GM23338 (cell line): ENCODE data around the gene USP49. TPM values are rescaled to one million over a fixed set of nuclear protein-coding genes. Genes with fewer than 3 reads are reported as not detected.

Experiments
- ATAC-seq: fragments of 200-7000 bp; cut with Tn5 transposase; 3 replicates; pipeline ENCODE4 v1.9.1; 2020
- DNase-seq: peaks from one replicate; pipeline ENCODE4 v3.0.0-alpha.2; 2015; ENCODE audit warnings: low spot score
- H2AFZ ChIP-seq: fragments of 200-600 bp; sonication (generic); 2 replicates; pipeline ENCODE4 v1.8.0; 2016; ENCODE audit warnings: antibody characterized with exemption, mild to moderate bottlenecking, moderate library complexity
- H3F3A ChIP-seq: fragments of 200-600 bp; sonication (generic); replicated peaks from 2 replicates; pipeline ENCODE4 v1.8.0; 2017; ENCODE audit warnings: antibody characterized with exemption, mixed run types, low read depth
- H3K27ac ChIP-seq: fragments of 200-600 bp; sonication (generic); 2 replicates; pipeline ENCODE4 v1.6.1; 2016; ENCODE audit warnings: low read depth
- H3K27me3 ChIP-seq: fragments of 200-600 bp; sonication (generic); 2 replicates; pipeline ENCODE4 v1.8.0; 2016; ENCODE audit warnings: mild to moderate bottlenecking, mixed run types, moderate library complexity; ENCODE audit not compliant: insufficient read depth
- H3K36me3 ChIP-seq: fragments of 200-600 bp; sonication (generic); 2 replicates; pipeline ENCODE4 v1.8.0; 2016; ENCODE audit warnings: mild to moderate bottlenecking; ENCODE audit not compliant: insufficient read depth
- H3K4me1 ChIP-seq: fragments of 200-600 bp; sonication (generic); 2 replicates; pipeline ENCODE4 v1.8.0; 2016; ENCODE audit warnings: mild to moderate bottlenecking, moderate library complexity; ENCODE audit not compliant: insufficient read depth
- H3K4me2 ChIP-seq: fragments of 200-600 bp; sonication (generic); 2 replicates; pipeline ENCODE4 v1.7.1; 2017; ENCODE audit warnings: mixed run types
- H3K4me3 ChIP-seq: fragments of 200-600 bp; sonication (generic); 2 replicates; pipeline ENCODE4 v1.6.1; 2016; ENCODE audit warnings: mixed run types
- H3K79me2 ChIP-seq: fragments of 200-600 bp; sonication (generic); replicated peaks from 2 replicates; pipeline ENCODE4 v1.8.0; 2017; ENCODE audit warnings: mild to moderate bottlenecking; ENCODE audit not compliant: insufficient read depth
- H3K9me2 ChIP-seq: fragments of 200-600 bp; sonication (generic); 2 replicates; pipeline ENCODE4 v1.8.0; 2017; ENCODE audit not compliant: insufficient read depth
- H4K20me1 ChIP-seq: fragments of 200-600 bp; sonication (generic); replicated peaks from 2 replicates; pipeline ENCODE4 v1.8.0; 2017; ENCODE audit warnings: mild to moderate bottlenecking; ENCODE audit not compliant: insufficient read depth
- H3K27ac Mint-ChIP-seq: 2 replicates; pipeline ENCODE4 v1.8.0; 2020; ENCODE audit warnings: inconsistent platforms, mild to moderate bottlenecking, moderate library complexity, mixed read lengths
- H3K27me3 Mint-ChIP-seq: 3 replicates; pipeline ENCODE4 v1.8.0; 2022; ENCODE audit warnings: low read depth, mild to moderate bottlenecking, moderate library complexity, mixed read lengths, inconsistent platforms; ENCODE audit not compliant: insufficient read depth, poor library complexity
- H3K36me3 Mint-ChIP-seq: 3 replicates; pipeline ENCODE4 v1.8.0; 2021; ENCODE audit warnings: low read depth, mild to moderate bottlenecking, inconsistent platforms, moderate library complexity, mixed read lengths
- H3K4me1 Mint-ChIP-seq: 3 replicates; pipeline ENCODE4 v1.8.0; 2020; ENCODE audit warnings: mild to moderate bottlenecking, inconsistent platforms, mixed read lengths
- H3K4me3 Mint-ChIP-seq: 3 replicates; pipeline ENCODE4 v1.8.0; 2021; ENCODE audit warnings: moderate library complexity, mild to moderate bottlenecking, inconsistent platforms, mixed read lengths
- H3K9me3 Mint-ChIP-seq: 3 replicates; pipeline ENCODE4 v1.8.0; 2020; ENCODE audit warnings: moderate library complexity, mild to moderate bottlenecking, inconsistent platforms, mixed read lengths
- CREB1 ChIP-seq: fragments of 250-450 bp; sonication (Bioruptor Pico); IDR thresholded peaks from 2 replicates; pipeline ENCODE4 v1.5.0; 2020; ENCODE audit warnings: low read depth, mild to moderate bottlenecking, moderate library complexity
- CTCF ChIP-seq, 2 experiments: fragments of 200-600 bp in 1 of 2; sonication (generic) in 1 of 2; conservative IDR thresholded peaks; 2 replicates each; pipeline versions ENCODE4 v1.5.1 to v1.6.1; 2016 to 2017; ENCODE audit warnings: antibody characterized with exemption in 2 of 2, low read depth in 2 of 2, mild to moderate bottlenecking in 2 of 2, moderate library complexity in 1 of 2
- EZH2 ChIP-seq: fragments of 200-600 bp; sonication (generic); IDR thresholded peaks from one replicate; pipeline ENCODE4 v1.8.0; 2017; ENCODE audit warnings: antibody characterized with exemption, mild to moderate bottlenecking, low read depth; ENCODE audit not compliant: unreplicated experiment
- EZH2phosphoT487 ChIP-seq: fragments of 200-600 bp; sonication (generic); IDR thresholded peaks from one replicate; pipeline ENCODE4 v1.8.1; 2018; ENCODE audit warnings: antibody characterized with exemption; ENCODE audit not compliant: unreplicated experiment
- JUNB ChIP-seq: IDR thresholded peaks from one replicate; pipeline ENCODE4 v1.6.1; 2016; ENCODE audit warnings: antibody characterized with exemption; ENCODE audit not compliant: unreplicated experiment
- NANOG ChIP-seq: IDR thresholded peaks from 2 replicates; pipeline ENCODE4 v1.6.1; 2016; ENCODE audit warnings: antibody characterized with exemption, borderline replicate concordance
- POLR2AphosphoS5 ChIP-seq: IDR thresholded peaks from 2 replicates; pipeline ENCODE4 v1.6.1; 2016; ENCODE audit warnings: antibody characterized with exemption, low read depth
- REST ChIP-seq: IDR thresholded peaks from one replicate; pipeline ENCODE4 v1.6.1; 2018; ENCODE audit warnings: antibody characterized with exemption; ENCODE audit not compliant: unreplicated experiment
- ZNF114 ChIP-seq: fragments of 250-450 bp; sonication (Bioruptor Pico); IDR thresholded peaks from 2 replicates; pipeline ENCODE4 v1.5.0; 2020; ENCODE audit warnings: mild to moderate bottlenecking, moderate library complexity
- ZNF331 ChIP-seq: fragments of 250-450 bp; sonication (Bioruptor Pico); IDR thresholded peaks from 2 replicates; pipeline ENCODE4 v1.5.0; 2020; ENCODE audit warnings: low read depth, mild to moderate bottlenecking, moderate library complexity
- ZNF462 ChIP-seq: fragments of 250-450 bp; sonication (Bioruptor Pico); IDR thresholded peaks from 2 replicates; pipeline ENCODE4 v1.5.0; 2020; ENCODE audit warnings: mild to moderate bottlenecking, moderate library complexity
- polyA plus RNA-seq: library from polyadenylated mRNA; unstranded; fragments of >200 nt; fragmentation: Nextera tagmentation; extraction: Ambion mirVana; gene quantifications from 2 replicates; pipeline ENCODE4 v1.2.1, GENCODE V29; 2016
- total RNA-seq: library from RNA; depleted of rRNA; stranded (reverse); fragments of >200 nt; shearing (Covaris generic); gene quantifications from 2 replicates; pipeline ENCODE4 v1.2.3, GENCODE V29; 2014
- TF ChIP-seq, protein P1 (sequence below): IDR thresholded peaks from 2 replicates; pipeline ENCODE4 v1.6.1; 2016; ENCODE audit warnings: antibody characterized with exemption

Gene USP49
- total and polyA plus RNA-seq, 2 experiments from 2014 or later, result 5.9 to 21.5 TPM

DNA sequence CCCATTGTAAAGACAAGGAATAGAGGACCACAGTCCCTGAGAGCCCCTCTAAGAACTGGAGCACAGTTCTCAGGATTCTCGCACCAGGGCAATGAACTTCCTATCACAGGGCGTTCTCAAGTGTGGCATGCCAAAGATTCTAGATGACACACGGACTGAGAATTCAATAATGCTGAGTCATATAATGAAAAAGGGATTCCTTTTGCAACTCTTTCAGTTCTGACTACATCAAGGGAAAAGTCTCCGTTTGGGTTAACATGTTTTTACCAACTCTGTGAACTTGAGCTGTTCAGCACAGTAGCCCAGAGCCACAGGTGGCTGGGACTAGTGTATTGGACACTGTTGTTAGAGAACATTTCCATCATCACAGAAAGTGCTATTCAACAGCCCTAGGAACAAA lies 22.4 kb upstream of the USP49 start (continued):
- no peak for TF ChIP-seq ZNF462 (CRISPR knock-in tag)

- peaks cover under 1% of the 10 kb centered on the region; the same call in 1 of the 2 replicates for H3F3A ChIP-seq
- no peaks in the 10 kb centered on the region for H3K9me2 ChIP-seq
- no peaks in the 10 kb centered on the region for H3K27me3 ChIP-seq
- Mint-ChIP-seq H3K27me3 (no peaks in the 10 kb centered on the region), H3K4me1 (peaks cover 4% of the 10 kb centered on the region), H3K27ac (no peak overlapping the region), H3K4me3 (no peak overlapping the region), H3K36me3 (peaks cover 25% of the 10 kb centered on the region), H3K9me3 (no peaks in the 10 kb centered on the region)
- H4K20me1 ChIP-seq, result peaks cover 3% of the 10 kb centered on the region; the same call in 1 of the 2 replicates
- no peak overlapping the region for H3K27ac ChIP-seq
- peaks cover 5% of the 10 kb centered on the region; the same call in 1 of the 2 replicates for H3K36me3 ChIP-seq
- H3K79me2 ChIP-seq, result peaks cover 46% of the 10 kb centered on the region
- H3K4me2 ChIP-seq, result no peak overlapping the region
- ATAC-seq (no peak), DNase-seq (no peak)
- no peak overlapping the region for H2AFZ ChIP-seq
- no peak overlapping the region for H3K4me3 ChIP-seq
- peaks cover 5% of the 10 kb centered on the region; the same call in 1 of the 2 replicates for H3K4me1 ChIP-seq
- TF ChIP-seq REST, result no peak
- TF ChIP-seq ZNF331 (CRISPR knock-in tag), result no peak
- TF ChIP-seq, protein P1, sequence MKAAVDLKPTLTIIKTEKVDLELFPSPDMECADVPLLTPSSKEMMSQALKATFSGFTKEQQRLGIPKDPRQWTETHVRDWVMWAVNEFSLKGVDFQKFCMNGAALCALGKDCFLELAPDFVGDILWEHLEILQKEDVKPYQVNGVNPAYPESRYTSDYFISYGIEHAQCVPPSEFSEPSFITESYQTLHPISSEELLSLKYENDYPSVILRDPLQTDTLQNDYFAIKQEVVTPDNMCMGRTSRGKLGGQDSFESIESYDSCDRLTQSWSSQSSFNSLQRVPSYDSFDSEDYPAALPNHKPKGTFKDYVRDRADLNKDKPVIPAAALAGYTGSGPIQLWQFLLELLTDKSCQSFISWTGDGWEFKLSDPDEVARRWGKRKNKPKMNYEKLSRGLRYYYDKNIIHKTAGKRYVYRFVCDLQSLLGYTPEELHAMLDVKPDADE, result no peak
- no peak for TF ChIP-seq POLR2AphosphoS5
- TF ChIP-seq ZNF114, result no peak
- no peak for TF ChIP-seq JUNB
- no peak for TF ChIP-seq CTCF (conservative IDR thresholded peaks at IDR 0.05; ENCODE audit: low read depth in 2 of 2)
- no peak for TF ChIP-seq EZH2
- TF ChIP-seq NANOG, result no peak
- no peak for TF ChIP-seq CREB1 (CRISPR knock-in tag)
- TF ChIP-seq EZH2phosphoT487, result no peak
Observed at GRCh38 chr6:41914869-41915530, 19.8 kb upstream of the USP49 start.
